H9 (cell line): ENCODE data around the gene DOCK1. TPM values are rescaled to one million over a fixed set of nuclear protein-coding genes. Genes with fewer than 3 reads are reported as not detected.

Experiments used
- DNase-seq: peaks from one replicate; pipeline ENCODE4 v3.0.0-alpha.2; 2017
- H2AFZ ChIP-seq: one replicate; pipeline ENCODE4 v1.6.1; 2013; ENCODE audit warnings: mild to moderate bottlenecking, low read length, control low read depth, moderate library complexity
- H2AK5ac ChIP-seq: 2 replicates; pipeline ENCODE4 v1.6.1; 2013; ENCODE audit warnings: low read length, control low read depth, mixed read lengths; ENCODE audit not compliant: insufficient read length
- H2BK120ac ChIP-seq: one replicate; pipeline ENCODE4 v1.6.1; 2013; ENCODE audit warnings: low read depth, mild to moderate bottlenecking, low read length, control low read depth, inconsistent platforms; ENCODE audit not compliant: poor library complexity, severe bottlenecking
- H2BK12ac ChIP-seq: 2 replicates; pipeline ENCODE4 v1.6.1; 2013; ENCODE audit warnings: low read length, control low read depth, mixed read lengths, low read depth; ENCODE audit not compliant: insufficient read length
- H2BK15ac ChIP-seq: 2 replicates; pipeline ENCODE4 v1.6.1; 2013; ENCODE audit warnings: low read depth, low read length, control low read depth
- H2BK20ac ChIP-seq: one replicate; pipeline ENCODE4 v1.6.1; 2013; ENCODE audit warnings: low read depth, mild to moderate bottlenecking, low read length, control low read depth, inconsistent platforms; ENCODE audit not compliant: poor library complexity, severe bottlenecking
- H2BK5ac ChIP-seq: 2 replicates; pipeline ENCODE4 v1.6.1; 2013; ENCODE audit warnings: low read length, control low read depth, mixed read lengths; ENCODE audit not compliant: insufficient read length
- H3K14ac ChIP-seq: 2 replicates; pipeline ENCODE4 v1.6.1; 2013; ENCODE audit warnings: low read length, control low read depth; ENCODE audit not compliant: insufficient read depth
- H3K18ac ChIP-seq: 2 replicates; pipeline ENCODE4 v1.6.1; 2013; ENCODE audit warnings: low read depth, mild to moderate bottlenecking, mixed read lengths, low read length, control low read depth; ENCODE audit not compliant: insufficient read length
- H3K23ac ChIP-seq: 2 replicates; pipeline ENCODE4 v1.6.1; 2013; ENCODE audit warnings: low read length, control low read depth, mixed read lengths, low read depth; ENCODE audit not compliant: insufficient read length
- H3K23me2 ChIP-seq: 2 replicates; pipeline ENCODE4 v1.6.1; 2013; ENCODE audit warnings: low read depth, mild to moderate bottlenecking, mixed read lengths, low read length, control low read depth; ENCODE audit not compliant: insufficient read length, poor library complexity, severe bottlenecking
- H3K27ac ChIP-seq: 2 replicates; pipeline ENCODE4 v1.5.1; 2013; ENCODE audit warnings: low read length, control low read depth, mixed read lengths, low read depth; ENCODE audit not compliant: insufficient read length
- H3K27me3 ChIP-seq: 2 replicates; pipeline ENCODE4 v1.6.1; 2013; ENCODE audit warnings: low read length, control low read depth, inconsistent platforms; ENCODE audit not compliant: insufficient read depth
- H3K4ac ChIP-seq: 2 replicates; pipeline ENCODE4 v1.6.1; 2013; ENCODE audit warnings: low read depth, mild to moderate bottlenecking, control low read depth, inconsistent platforms, low read length, moderate library complexity
- H3K4me1 ChIP-seq: 2 replicates; pipeline ENCODE4 v1.6.1; 2013; ENCODE audit warnings: low read length, control low read depth, inconsistent platforms; ENCODE audit not compliant: insufficient read depth
- H3K4me2 ChIP-seq: 2 replicates; pipeline ENCODE4 v1.6.1; 2013; ENCODE audit warnings: low read length, control low read depth, mixed read lengths; ENCODE audit not compliant: insufficient read length, insufficient read depth
- H3K56ac ChIP-seq: 2 replicates; pipeline ENCODE4 v1.6.1; 2013; ENCODE audit warnings: low read depth, mild to moderate bottlenecking, mixed read lengths, low read length, control low read depth; ENCODE audit not compliant: insufficient read length
- H3K79me1 ChIP-seq: 2 replicates; pipeline ENCODE4 v1.6.1; 2013; ENCODE audit warnings: low read depth, mild to moderate bottlenecking, moderate library complexity, low read length, control low read depth, inconsistent platforms; ENCODE audit not compliant: insufficient read depth, poor library complexity, severe bottlenecking
- H3K79me2 ChIP-seq: 2 replicates; pipeline ENCODE4 v1.6.1; 2013; ENCODE audit warnings: low read length, control low read depth, inconsistent platforms; ENCODE audit not compliant: insufficient read depth
- H3K9ac ChIP-seq: 2 replicates; pipeline ENCODE4 v1.6.1; 2013; ENCODE audit warnings: low read length, control low read depth, mixed read lengths; ENCODE audit not compliant: insufficient read length; ENCODE audit errors: extremely low read depth
- H3K9me3 ChIP-seq: one replicate; pipeline ENCODE4 v1.6.1; 2013; ENCODE audit warnings: low read depth, low read length, inconsistent platforms; ENCODE audit not compliant: control insufficient read depth
- H3T11ph ChIP-seq: one replicate; pipeline ENCODE4 v1.6.1; 2013; ENCODE audit warnings: mild to moderate bottlenecking, low read length, control low read depth, inconsistent platforms
- H4K20me1 ChIP-seq: one replicate; pipeline ENCODE4 v1.6.1; 2013; ENCODE audit not compliant: control insufficient read depth, insufficient read length, insufficient read depth
- H4K5ac ChIP-seq: 2 replicates; pipeline ENCODE4 v1.6.1; 2013; ENCODE audit warnings: low read depth, mild to moderate bottlenecking, mixed read lengths, low read length, control low read depth; ENCODE audit not compliant: insufficient read length
- H4K8ac ChIP-seq: replicated peaks from 2 replicates; pipeline ENCODE4 v1.6.1; 2013; ENCODE audit warnings: low read length, control low read depth, mixed read lengths, low read depth; ENCODE audit not compliant: insufficient read length
- H4K91ac ChIP-seq: 2 replicates; pipeline ENCODE4 v1.6.1; 2013; ENCODE audit warnings: low read depth, mild to moderate bottlenecking, moderate library complexity, mixed read lengths, low read length, control low read depth; ENCODE audit not compliant: insufficient read length
- H3K27ac Mint-ChIP-seq, 3 experiments: 2 replicates in 2 of 3; 3 replicates in 1 of 3; pipeline ENCODE4 v1.8.0; 2020 to 2021; ENCODE audit warnings: mixed read lengths in 3 of 3, mild to moderate bottlenecking in 1 of 3, moderate library complexity in 1 of 3
- H3K27me3 Mint-ChIP-seq: 2 replicates; pipeline ENCODE4 v1.8.0; 2021; ENCODE audit warnings: low read depth, mild to moderate bottlenecking, moderate library complexity, mixed read lengths
- H3K36me3 Mint-ChIP-seq, 3 experiments: 2 replicates in 2 of 3; 3 replicates in 1 of 3; pipeline ENCODE4 v1.8.0; 2020 to 2021; ENCODE audit warnings: low read depth in 3 of 3, mixed read lengths in 3 of 3; ENCODE audit not compliant: insufficient read depth in 1 of 3
- H3K4me1 Mint-ChIP-seq, 2 experiments: 2 replicates each; pipeline ENCODE4 v1.8.0; 2020; ENCODE audit warnings: mixed read lengths in 2 of 2
- H3K4me3 Mint-ChIP-seq, 2 experiments: 2 replicates in 1 of 2; 3 replicates in 1 of 2; pipeline ENCODE4 v1.8.0; 2020 to 2021; ENCODE audit warnings: mild to moderate bottlenecking in 2 of 2, mixed read lengths in 2 of 2, moderate library complexity in 1 of 2
- H3K9me3 Mint-ChIP-seq, 2 experiments: 2 replicates in 1 of 2; 3 replicates in 1 of 2; pipeline ENCODE4 v1.8.0; 2020; ENCODE audit warnings: mild to moderate bottlenecking in 2 of 2, mixed read lengths in 2 of 2, moderate library complexity in 1 of 2
- CTCF ChIP-seq: fragments of 200-600 bp; sonication (generic); conservative IDR thresholded peaks from 3 replicates; pipeline ENCODE4 v1.8.0; 2021; ENCODE audit warnings: antibody characterized with exemption, mild to moderate bottlenecking
- WGBS: extraction: QIAGEN DNeasy Blood & Tissue Kit; methylation state at CpG from one replicate; pipeline ENCODE4 v1.1.7; 2013; ENCODE audit warnings: missing lambda C conversion rate, low lambda C conversion rate, mixed read lengths; ENCODE audit not compliant: insufficient read length; ENCODE audit errors: extremely low coverage; 5-methylcytosine and 5-hydroxymethylcytosine counted together
- total RNA-seq: library from RNA; stranded (reverse); gene quantifications from 2 replicates; pipeline ENCODE4 v1.2.1, GENCODE V29; 2021

Gene DOCK1
- total RNA-seq, 1 experiment from 2014 or later: 57.0 TPM

- DNase-seq: no peak
- peaks cover 8 to 23% (median 19%) of the 10 kb centered on the region in 3 experiments; a peak in 6 of 7 replicates for H3K36me3 Mint-ChIP-seq
- H3K79me2 ChIP-seq: no peaks in the 10 kb centered on the region
- H4K91ac ChIP-seq: no peak overlapping the region
- H2BK120ac ChIP-seq: no peak overlapping the region
- H3K9me3 Mint-ChIP-seq: peaks cover 0 to 2% of the 10 kb centered on the region in 2 experiments; a peak in 1 of 5 replicates
- no peak overlapping the region for H4K8ac ChIP-seq
- no peaks in the 10 kb centered on the region for H3K27me3 ChIP-seq
- WGBS: no CpG with 5 or more reads among the region's 7 CpGs
- H3K4me1 Mint-ChIP-seq: no peaks in the 10 kb centered on the region
- no peak overlapping the region for H2BK5ac ChIP-seq
- H2AFZ ChIP-seq: no peak overlapping the region
- no peaks in the 10 kb centered on the region for H3K23me2 ChIP-seq
- no peaks in the 10 kb centered on the region for H3K4me1 ChIP-seq
- H3K18ac ChIP-seq: no peak overlapping the region
- TF ChIP-seq CTCF: no peak
- peak overlapping the region in 1 of 3 experiments; percentile 1; a peak in 1 of 7 replicates for H3K27ac Mint-ChIP-seq
- H3K23ac ChIP-seq: no peak overlapping the region
- H3K27me3 Mint-ChIP-seq: no peaks in the 10 kb centered on the region
- no peak overlapping the region for H2BK20ac ChIP-seq
- no peak overlapping the region for H3K4ac ChIP-seq
- no peaks in the 10 kb centered on the region for H3K79me1 ChIP-seq
- H3K4me3 Mint-ChIP-seq: no peak overlapping the region
- no peak overlapping the region for H3K4me2 ChIP-seq
- no peaks in the 10 kb centered on the region for H3K9me3 ChIP-seq
- no peak overlapping the region for H3K14ac ChIP-seq
- H2AK5ac ChIP-seq: no peak overlapping the region
- no peak overlapping the region for H4K5ac ChIP-seq
- no peak overlapping the region for H3T11ph ChIP-seq
- H3K9ac ChIP-seq: no peak overlapping the region
- H2BK15ac ChIP-seq: no peak overlapping the region
- H3K27ac ChIP-seq: no peak overlapping the region
- no peak overlapping the region for H3K56ac ChIP-seq
- H2BK12ac ChIP-seq: no peak overlapping the region
- no peaks in the 10 kb centered on the region for H4K20me1 ChIP-seq
Observed at GRCh38 chr10:127091354-127091753, 186.1 kb downstream of the DOCK1 start.
